NCI-H226 (cell line): Measurements from ENCODE around the gene LARGE1.

ENCODE experiments used
- DNase-seq: peaks from one replicate; pipeline ENCODE4 v3.0.0-alpha.2; 2015

The LARGE1 gene

GRCh38 chr22:33851240-33851639 is 69.0 kb downstream of the LARGE1 start:
- no peak for DNase-seq

GRCh38 chr22:33850724-33851123 is 69.6 kb downstream of the LARGE1 start:
- DNase-seq: no peak

GRCh38 chr22:33850193-33850592 is 70.1 kb downstream of the LARGE1 start:
- no peak for DNase-seq

GRCh38 chr22:33848251-33848650 is 72.0 kb downstream of the LARGE1 start:
- DNase-seq: no peak

- DNase-seq: no peak
Observed at GRCh38 chr22:33844273-33844672, 76.0 kb downstream of the LARGE1 start.

- DNase-seq: no peak
Observed at GRCh38 chr22:33842421-33843094, 77.7 kb downstream of the LARGE1 start.

- no peak for DNase-seq
Observed at GRCh38 chr22:33842006-33842354, 78.3 kb downstream of the LARGE1 start.

- DNase-seq: no peak
Observed at GRCh38 chr22:33841281-33842005, 78.8 kb downstream of the LARGE1 start.

- peak; percentile 72 for DNase-seq
Observed at GRCh38 chr22:33838644-33839043, 81.6 kb downstream of the LARGE1 start.

GRCh38 chr22:33837826-33838225 is 82.5 kb downstream of the LARGE1 start:
- peak; percentile 67 for DNase-seq

- DNase-seq: no peak
Observed at GRCh38 chr22:33835265-33835664, 85.0 kb downstream of the LARGE1 start.

- DNase-seq: peak; percentile 6
Observed at GRCh38 chr22:33832558-33833151, 87.6 kb downstream of the LARGE1 start.

GRCh38 chr22:33831651-33832050 is 88.6 kb downstream of the LARGE1 start:
- no peak for DNase-seq

- peak; percentile 49 for DNase-seq
Observed at GRCh38 chr22:33831207-33831606, 89.1 kb downstream of the LARGE1 start.

GRCh38 chr22:33829546-33830280 is 90.6 kb downstream of the LARGE1 start:
- no peak for DNase-seq

- DNase-seq: no peak
Observed at GRCh38 chr22:33828302-33828701, 92.0 kb downstream of the LARGE1 start.

- no peak for DNase-seq
Observed at GRCh38 chr22:33825761-33826160, 94.5 kb downstream of the LARGE1 start.

- no peak for DNase-seq
Observed at GRCh38 chr22:33823552-33823951, 96.7 kb downstream of the LARGE1 start.

GRCh38 chr22:33821290-33821689 is 99.0 kb downstream of the LARGE1 start:
- no peak for DNase-seq

- no peak for DNase-seq
Observed at GRCh38 chr22:33819743-33820142, 100.5 kb downstream of the LARGE1 start.

- no peak for DNase-seq
Observed at GRCh38 chr22:33817512-33818127, 102.7 kb downstream of the LARGE1 start.

- no peak for DNase-seq
Observed at GRCh38 chr22:33812360-33812977, 107.8 kb downstream of the LARGE1 start.

- no peak for DNase-seq
Observed at GRCh38 chr22:33811686-33812085, 108.6 kb downstream of the LARGE1 start.
